AML-193 (cell line): ENCODE results near the gene ERP29.
"Not testable (repeated sequence)": the region's sequence is repeated elsewhere in the genome, so short reads cannot be mapped to it uniquely, and the experiment has no call there.

Experiments used
- DNase-seq, 2 experiments: peaks; one replicate each; lab custom pipeline; 2025; lab: John Stamatoyannopoulos, UW

The ERP29 gene

GRCh38 chr12:112035219-112035785 lies 22.1 kb downstream of the ERP29 start:
- no peak for DNase-seq

DNA sequence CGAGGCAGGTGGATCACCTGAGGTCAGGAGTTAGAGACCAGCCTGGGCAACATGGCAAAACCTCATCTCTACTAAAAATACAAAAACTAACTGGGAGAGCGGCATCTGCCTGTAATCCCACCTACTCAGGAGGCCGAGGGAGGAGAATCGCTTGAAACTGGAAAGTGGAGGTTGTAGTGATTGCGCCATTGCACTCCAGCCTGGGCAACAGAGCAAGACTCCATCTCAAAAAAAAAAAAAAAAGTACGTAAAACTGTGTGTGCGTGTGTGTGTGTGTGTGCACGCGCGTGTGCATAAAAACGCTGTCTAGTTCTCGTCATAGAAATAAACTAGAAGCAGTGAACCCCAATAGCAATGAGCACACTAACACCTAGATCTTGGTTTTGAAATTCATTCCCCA lies 23.4 kb downstream of the ERP29 start:
- DNase-seq, result not testable (repeated sequence)

DNA sequence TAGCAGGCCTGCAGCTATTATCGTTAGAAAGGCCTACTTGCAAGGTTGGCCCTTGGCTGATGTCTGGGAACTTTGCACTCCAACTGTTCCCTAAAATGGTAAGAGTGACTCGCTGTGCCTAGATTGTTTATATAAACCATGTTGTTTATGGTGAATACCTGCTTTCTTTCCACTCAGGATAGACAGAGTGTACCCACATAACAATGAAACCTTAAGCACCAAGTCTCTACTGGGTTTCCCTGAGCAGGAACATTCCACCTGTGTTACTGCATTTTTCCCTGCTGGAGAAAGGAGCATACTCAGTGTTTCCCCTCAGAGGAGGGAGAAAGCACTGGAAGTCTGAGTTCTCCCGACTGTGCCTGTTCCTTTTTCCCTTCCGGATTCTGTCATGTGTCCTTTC lies 32.8 kb downstream of the ERP29 start:
- no peak for DNase-seq

DNA sequence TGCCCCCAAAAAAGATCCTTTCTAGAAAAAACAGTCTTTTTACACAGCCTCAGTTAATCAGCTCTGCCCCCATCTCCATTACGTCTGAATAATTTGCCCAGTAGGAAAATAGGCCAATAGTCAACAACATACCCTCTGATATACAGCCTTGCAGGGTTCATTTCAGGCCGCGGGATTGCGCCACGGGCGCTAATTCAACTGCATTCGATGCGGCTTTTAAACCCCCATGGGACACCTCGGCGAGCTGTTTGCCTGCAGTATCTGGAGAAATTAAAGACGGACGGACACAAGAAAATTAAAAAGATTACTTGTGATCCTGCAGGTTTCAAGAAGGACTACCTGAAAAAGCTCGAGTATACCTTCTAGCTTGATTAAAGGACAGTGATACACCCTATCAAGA lies 36.1 kb downstream of the ERP29 start:
- no peak for DNase-seq

DNA sequence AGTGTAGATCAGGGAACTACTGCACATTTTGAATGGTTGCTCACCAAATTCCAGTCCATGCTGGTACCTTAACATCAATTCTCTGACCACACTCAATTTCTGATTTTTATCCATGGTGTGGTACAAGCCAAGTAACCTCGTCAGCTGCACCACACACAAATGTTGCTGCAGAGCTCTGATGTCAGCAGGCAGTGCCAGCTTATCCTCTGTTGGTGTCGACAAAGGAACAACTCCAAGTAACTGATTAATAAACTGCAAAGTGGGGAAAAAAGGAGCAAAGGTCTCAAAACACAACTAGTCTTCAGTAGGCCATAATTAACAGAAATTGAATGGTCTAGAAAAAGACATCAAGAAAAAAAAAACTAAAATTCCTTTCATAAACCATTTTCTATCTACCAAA lies 47.9 kb downstream of the ERP29 start:
- DNase-seq, result no peak

GRCh38 chr12:112063273-112063672 lies 50.0 kb downstream of the ERP29 start:
- no peak for DNase-seq

DNA sequence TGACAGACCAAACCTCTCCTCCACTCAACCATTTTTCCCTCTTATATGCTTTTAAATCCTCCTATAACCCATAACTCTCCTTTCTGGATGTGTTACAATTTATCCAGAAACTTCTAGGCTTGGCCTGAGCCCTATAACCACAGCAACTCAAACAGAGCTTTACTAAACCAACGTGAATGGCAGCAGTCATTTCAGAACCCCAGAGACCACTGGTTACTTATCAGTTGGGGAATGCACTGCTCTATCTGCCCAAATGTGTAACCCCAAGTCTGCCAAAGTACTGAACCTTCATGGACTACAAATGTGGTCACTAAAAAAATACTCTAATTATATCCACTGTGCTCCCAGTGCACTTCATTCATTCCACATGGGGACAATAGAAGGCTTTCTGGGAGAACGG lies 53.3 kb downstream of the ERP29 start:
- DNase-seq, result no peak
